Right renal cortex interstitium (tissue), 3 donors: ENCODE measurements around the gene GFRA1. TPM values are rescaled to one million over a fixed set of nuclear protein-coding genes. Genes with fewer than 3 reads are reported as not detected.

Experiments used
- DNase-seq, 3 donors: peaks; one replicate each; pipeline ENCODE4 v3.0.0-alpha.2; 2013; ENCODE audit warnings: low read depth in 3 of 3, low spot score in 2 of 3
- polyA plus RNA-seq, 3 donors: library from polyadenylated mRNA; unstranded; fragments of 120-200 nt; gene quantifications; one replicate each; pipeline ENCODE4 v1.2.1, GENCODE V29; 2013; ENCODE audit not compliant: insufficient read length in 3 of 3

GFRA1 gene
- polyA plus RNA-seq, result 10 to 100 TPM; 20.8 to 32.3 (median 22.5) TPM

GRCh38 chr10:116272440-116273283 is at the start of gene GFRA1:
TSS of gene GFRA1 (minus strand) at chr10:116273206. CDS start at chr10:116272029, 1,177 bp downstream.
- no peak for DNase-seq

GRCh38 chr10:116316503-116316902 is 43.5 kb upstream of the GFRA1 start:
- no peak for DNase-seq

GRCh38 chr10:116312548-116312947 is 39.5 kb upstream of the GFRA1 start:
- no peak for DNase-seq

- no peak for DNase-seq
Measured at GRCh38 chr10:116311706-116312490, 38.9 kb upstream of the GFRA1 start.

GRCh38 chr10:116311016-116311415 is 38.0 kb upstream of the GFRA1 start:
- DNase-seq, result no peak

- DNase-seq, result no peak
Measured at GRCh38 chr10:116307455-116307854, 34.4 kb upstream of the GFRA1 start.

- no peak for DNase-seq
Measured at GRCh38 chr10:116306847-116307246, 33.8 kb upstream of the GFRA1 start.

GRCh38 chr10:116304923-116305322 is 31.9 kb upstream of the GFRA1 start:
- DNase-seq, result no peak

GRCh38 chr10:116300542-116300941 is 27.5 kb upstream of the GFRA1 start:
- no peak for DNase-seq

- no peak for DNase-seq
Measured at GRCh38 chr10:116298586-116298985, 25.6 kb upstream of the GFRA1 start.

- DNase-seq, result no peak
Measured at GRCh38 chr10:116296291-116296721, 23.3 kb upstream of the GFRA1 start.

GRCh38 chr10:116292493-116292892 is 19.5 kb upstream of the GFRA1 start:
- no peak for DNase-seq

- DNase-seq, result no peak
Measured at GRCh38 chr10:116289652-116290051, 16.6 kb upstream of the GFRA1 start.

GRCh38 chr10:116287906-116288501 is 15.0 kb upstream of the GFRA1 start:
- no peak for DNase-seq

GRCh38 chr10:116286626-116287200 is 13.7 kb upstream of the GFRA1 start:
- DNase-seq, result no peak

GRCh38 chr10:116281775-116282174 is 8.8 kb upstream of the GFRA1 start:
- DNase-seq, result no peak

- no peak for DNase-seq
Measured at GRCh38 chr10:116278846-116279245, 5.8 kb upstream of the GFRA1 start.

GRCh38 chr10:116276981-116277380 is 4.0 kb upstream of the GFRA1 start:
- DNase-seq, result no peak

- DNase-seq, result peak in 1 of 3 donors; percentile 41
Measured at GRCh38 chr10:116274064-116274904, 1.3 kb upstream of the GFRA1 start.
